ENCODE data around the gene GABRB1.

The GABRB1 gene

GRCh38 chr4:47469951-47470350 lies 438.6 kb downstream of the GABRB1 start:
- Histone ChIP-seq H2AFZ (ENCODE audit: low read length) (no peak overlapping the region), H3K4me1 (ENCODE audit: insufficient read depth, low read length, poor library complexity, severe bottlenecking) (no peaks in the 10 kb centered on the region)

GRCh38 chr4:47471064-47471463 lies 439.7 kb downstream of the GABRB1 start:
- no peak overlapping the region for H3K9ac ChIP-seq (ENCODE audit: low read depth, low read length, poor library complexity, severe bottlenecking)
- H3F3A ChIP-seq (ENCODE audit: low read depth): no peaks in the 10 kb centered on the region
- H3K36me3 ChIP-seq (ENCODE audit: insufficient read depth, low read length): no peaks in the 10 kb centered on the region
- H3K9me2 ChIP-seq (replicated peaks; ENCODE audit: low read depth, low read length): no peaks in the 10 kb centered on the region
- no peak overlapping the region for H2AFZ ChIP-seq (ENCODE audit: low read length)
- no peaks in the 10 kb centered on the region for H4K20me1 ChIP-seq (ENCODE audit: insufficient read depth, low read length, poor library complexity, severe bottlenecking)
- no peaks in the 10 kb centered on the region for H3K4me1 ChIP-seq (ENCODE audit: insufficient read depth, low read length, poor library complexity, severe bottlenecking)
- TF ChIP-seq CTCF (conservative IDR thresholded peaks at IDR 0.05; ENCODE audit: low read length) (0 out of 2 replicates have a peak, but pooled peaks have one; percentile 8), EZH2phosphoT487 (IDR thresholded peaks at IDR 0.05; ENCODE audit: borderline replicate concordance) (no peak)
- H3K4me3 ChIP-seq (ENCODE audit: low read length, poor library complexity, severe bottlenecking): no peak overlapping the region
- H3K9me3 ChIP-seq (ENCODE audit: insufficient read depth, low read depth, low read length): no peaks in the 10 kb centered on the region
- H3K4me2 ChIP-seq (ENCODE audit: low read depth, low read length, poor library complexity, severe bottlenecking): no peak overlapping the region
- H3K27me3 ChIP-seq (ENCODE audit: insufficient read depth, low read length, poor library complexity, severe bottlenecking): no peaks in the 10 kb centered on the region
- H3K79me2 ChIP-seq (ENCODE audit: insufficient read depth, low read length): no peaks in the 10 kb centered on the region

More at GRCh38 chr4:47469951-47470350, 438.6 kb downstream of the GABRB1 start:
- no peak overlapping the region for H3K4me3 ChIP-seq (ENCODE audit: low read length, poor library complexity, severe bottlenecking)
- H3K9me3 ChIP-seq (ENCODE audit: insufficient read depth, low read depth, low read length): no peaks in the 10 kb centered on the region
- H3K36me3 ChIP-seq (ENCODE audit: insufficient read depth, low read length): no peaks in the 10 kb centered on the region
- TF ChIP-seq CTCF (conservative IDR thresholded peaks at IDR 0.05; ENCODE audit: low read length): no peak
- no peak for TF ChIP-seq EZH2phosphoT487 (IDR thresholded peaks at IDR 0.05; ENCODE audit: borderline replicate concordance)
- H3K9me2 ChIP-seq (replicated peaks; ENCODE audit: low read depth, low read length): no peaks in the 10 kb centered on the region
- no peaks in the 10 kb centered on the region for H4K20me1 ChIP-seq (ENCODE audit: insufficient read depth, low read length, poor library complexity, severe bottlenecking)
- no peaks in the 10 kb centered on the region for H3F3A ChIP-seq (ENCODE audit: low read depth)
- no peak overlapping the region for H3K9ac ChIP-seq (ENCODE audit: low read depth, low read length, poor library complexity, severe bottlenecking)
- no peak overlapping the region for H3K4me2 ChIP-seq (ENCODE audit: low read depth, low read length, poor library complexity, severe bottlenecking)
- H3K27me3 ChIP-seq (ENCODE audit: insufficient read depth, low read length, poor library complexity, severe bottlenecking): no peaks in the 10 kb centered on the region
- no peaks in the 10 kb centered on the region for H3K79me2 ChIP-seq (ENCODE audit: insufficient read depth, low read length)

- H3K4me1 ChIP-seq (ENCODE audit: insufficient read depth, low read length, poor library complexity, severe bottlenecking): no peaks in the 10 kb centered on the region
- no peaks in the 10 kb centered on the region for H3K79me2 ChIP-seq (ENCODE audit: insufficient read depth, low read length)
- H3K4me2 ChIP-seq (ENCODE audit: low read depth, low read length, poor library complexity, severe bottlenecking): no peak overlapping the region
- H3K36me3 ChIP-seq (ENCODE audit: insufficient read depth, low read length): no peaks in the 10 kb centered on the region
- H3K9me3 ChIP-seq (ENCODE audit: insufficient read depth, low read depth, low read length): no peaks in the 10 kb centered on the region
- H2AFZ ChIP-seq (ENCODE audit: low read length): no peak overlapping the region
- no peak overlapping the region for H3K9ac ChIP-seq (ENCODE audit: low read depth, low read length, poor library complexity, severe bottlenecking)
- TF ChIP-seq EZH2phosphoT487 (IDR thresholded peaks at IDR 0.05; ENCODE audit: borderline replicate concordance): no peak
- TF ChIP-seq CTCF (conservative IDR thresholded peaks at IDR 0.05; ENCODE audit: low read length): no peak
- no peaks in the 10 kb centered on the region for H3K9me2 ChIP-seq (replicated peaks; ENCODE audit: low read depth, low read length)
- no peaks in the 10 kb centered on the region for H3F3A ChIP-seq (ENCODE audit: low read depth)
- no peaks in the 10 kb centered on the region for H3K27me3 ChIP-seq (ENCODE audit: insufficient read depth, low read length, poor library complexity, severe bottlenecking)
- no peak overlapping the region for H3K4me3 ChIP-seq (ENCODE audit: low read length, poor library complexity, severe bottlenecking)
- no peaks in the 10 kb centered on the region for H4K20me1 ChIP-seq (ENCODE audit: insufficient read depth, low read length, poor library complexity, severe bottlenecking)
Observed at GRCh38 chr4:47471591-47471990, 440.2 kb downstream of the GABRB1 start.

Measured in Loucy (cell line).